OCI-LY1 (cell line): Measurements from ENCODE around the gene RAB10.
A peak's percentile ranks its signal among the peaks of the same experiment; 100 is the strongest.
"Not testable (repeated sequence)": the region's sequence is repeated elsewhere in the genome, so short reads cannot be mapped to it uniquely, and the experiment has no call there.

Source experiments
- H2AFZ ChIP-seq: fragments of 200-600 bp; sonication (generic), shearing (Covaris generic); 2 replicates; pipeline ENCODE4 v1.6.0; 2014; ENCODE audit warnings: antibody characterized with exemption, mild to moderate bottlenecking, low read length
- H3F3A ChIP-seq: fragments of 200-600 bp; sonication (generic), shearing (Covaris generic); 2 replicates; pipeline ENCODE4 v1.6.0; 2014; ENCODE audit warnings: mild to moderate bottlenecking, antibody characterized with exemption, low read length, moderate library complexity; ENCODE audit not compliant: insufficient read depth
- H3K27ac ChIP-seq: fragments of 200-600 bp; sonication (generic); 2 replicates; pipeline ENCODE4 v1.5.1; 2014; ENCODE audit warnings: low read length, mixed run types, mild to moderate bottlenecking, low read depth; ENCODE audit not compliant: poor library complexity, severe bottlenecking
- H3K27me3 ChIP-seq: fragments of 200-600 bp; sonication (generic); 2 replicates; pipeline ENCODE4 v1.6.0; 2014; ENCODE audit warnings: antibody characterized with exemption, mild to moderate bottlenecking, low read length, moderate library complexity; ENCODE audit not compliant: insufficient read depth
- H3K36me3 ChIP-seq: fragments of 200-600 bp; sonication (generic); 2 replicates; pipeline ENCODE4 v1.6.1; 2014; ENCODE audit warnings: mild to moderate bottlenecking, antibody characterized with exemption, low read length, moderate library complexity, mixed read lengths; ENCODE audit not compliant: insufficient read depth
- H3K4me1 ChIP-seq: fragments of 200-600 bp; sonication (generic); 2 replicates; pipeline ENCODE4 v1.5.1; 2014; ENCODE audit warnings: mild to moderate bottlenecking, low read length, moderate library complexity; ENCODE audit not compliant: insufficient read depth, severe bottlenecking
- H3K4me2 ChIP-seq: fragments of 200-600 bp; sonication (generic), shearing (Covaris generic); 2 replicates; pipeline ENCODE4 v1.6.1; 2014; ENCODE audit warnings: low read length
- H3K4me3 ChIP-seq: fragments of 200-600 bp; sonication (generic); 2 replicates; pipeline ENCODE4 v1.5.1; 2014; ENCODE audit warnings: low read length, low read depth, mild to moderate bottlenecking, mixed read lengths; ENCODE audit not compliant: poor library complexity, severe bottlenecking
- H3K79me2 ChIP-seq: fragments of 200-600 bp; shearing (Covaris generic); 2 replicates; pipeline ENCODE4 v1.6.1; 2016; ENCODE audit warnings: mixed run types, low read length, mixed read lengths; ENCODE audit not compliant: insufficient read depth
- H3K9ac ChIP-seq: fragments of 200-600 bp; sonication (generic), shearing (Covaris generic); 2 replicates; pipeline ENCODE4 v1.6.1; 2014; ENCODE audit warnings: mild to moderate bottlenecking, low read length, mixed read lengths
- H3K9me2 ChIP-seq: fragments of 200-600 bp; sonication (generic), shearing (Covaris generic); 2 replicates; pipeline ENCODE4 v1.6.1; 2014; ENCODE audit warnings: low read depth, mild to moderate bottlenecking, low read length, mixed read lengths
- H3K9me3 ChIP-seq: fragments of 200-600 bp; shearing (Covaris generic); 2 replicates; pipeline ENCODE4 v1.6.1; 2014; ENCODE audit warnings: low read length, mixed read lengths
- H4K20me1 ChIP-seq: fragments of 200-600 bp; sonication (generic), shearing (Covaris generic); 2 replicates; pipeline ENCODE4 v1.6.0; 2016; ENCODE audit warnings: mild to moderate bottlenecking, low read length; ENCODE audit not compliant: insufficient read depth
- CTCF ChIP-seq: fragments of 200-600 bp; sonication (generic), shearing (Covaris generic); IDR thresholded peaks from 2 replicates; pipeline ENCODE4 v1.5.1; 2017; ENCODE audit warnings: mild to moderate bottlenecking, antibody characterized with exemption, low read length, moderate library complexity, mixed read lengths
- EZH2 ChIP-seq: fragments of 200-600 bp; sonication (generic), shearing (Covaris generic); IDR thresholded peaks from 2 replicates; pipeline ENCODE4 v1.8.0; 2017; ENCODE audit warnings: borderline replicate concordance, mixed run types, mild to moderate bottlenecking, antibody characterized with exemption, low read length, moderate library complexity, mixed read lengths

The RAB10 gene

GRCh38 chr2:26024260-26024659 lies 9.6 kb upstream of the RAB10 start:
- Histone ChIP-seq H3K27ac (no peak overlapping the region), H3F3A (no peaks in the 10 kb centered on the region), H3K79me2 (no peaks in the 10 kb centered on the region)

GRCh38 chr2:26025509-26025908 lies 8.4 kb upstream of the RAB10 start:
- peaks cover 4% of the 10 kb centered on the region; the same call in 1 of the 2 replicates for H3K9me3 ChIP-seq
- no peak overlapping the region for H2AFZ ChIP-seq
- H3K36me3 ChIP-seq: no peaks in the 10 kb centered on the region
- no peaks in the 10 kb centered on the region for H3K79me2 ChIP-seq
- H3K4me1 ChIP-seq: no peaks in the 10 kb centered on the region
- H3K9me2 ChIP-seq: no peaks in the 10 kb centered on the region
- H3K27ac ChIP-seq: no peak overlapping the region
- H4K20me1 ChIP-seq: no peaks in the 10 kb centered on the region
- H3K9ac ChIP-seq: no peak overlapping the region
- no peak overlapping the region for H3K4me3 ChIP-seq
- TF ChIP-seq CTCF (no peak), EZH2 (no peak)
- H3K27me3 ChIP-seq: no peaks in the 10 kb centered on the region
- no peaks in the 10 kb centered on the region for H3F3A ChIP-seq
- H3K4me2 ChIP-seq: no peak overlapping the region

More at GRCh38 chr2:26024260-26024659, 9.6 kb upstream of the RAB10 start:
- TF ChIP-seq CTCF (no peak), EZH2 (no peak)
- Histone ChIP-seq H3K9ac (no peak overlapping the region), H3K27me3 (no peaks in the 10 kb centered on the region), H3K9me3 (peaks cover 4% of the 10 kb centered on the region; the same call in 1 of the 2 replicates), H3K4me1 (no peaks in the 10 kb centered on the region), H3K9me2 (no peaks in the 10 kb centered on the region), H3K4me3 (no peak overlapping the region), H3K4me2 (no peak overlapping the region), H3K36me3 (no peaks in the 10 kb centered on the region), H2AFZ (no peak overlapping the region), H4K20me1 (no peaks in the 10 kb centered on the region)

GRCh38 chr2:26028083-26028482 lies 5.8 kb upstream of the RAB10 start:
- peaks cover 13% of the 10 kb centered on the region for H3K4me1 ChIP-seq
- not testable (repeated sequence) for H3F3A ChIP-seq, H3K9ac ChIP-seq, H3K27me3 ChIP-seq, H3K27ac ChIP-seq, H3K9me2 ChIP-seq, H2AFZ ChIP-seq, H3K36me3 ChIP-seq, H3K4me3 ChIP-seq, H3K79me2 ChIP-seq, H3K9me3 ChIP-seq, H4K20me1 ChIP-seq, H3K4me2 ChIP-seq

- not testable (repeated sequence) for H3K9me2 ChIP-seq, H3K27me3 ChIP-seq, H3K9me3 ChIP-seq, H3K36me3 ChIP-seq, H3F3A ChIP-seq, H4K20me1 ChIP-seq
- peaks cover 35% of the 10 kb centered on the region for H3K79me2 ChIP-seq
- H3K27ac ChIP-seq: peak overlapping the region; percentile 66
- H3K4me2 ChIP-seq: peak overlapping the region; percentile 100
- H3K4me3 ChIP-seq: peak overlapping the region; percentile 99
- peak overlapping the region; percentile 6; the same call in 1 of the 2 replicates for H2AFZ ChIP-seq
- peak overlapping the region; percentile 98 for H3K9ac ChIP-seq
- H3K4me1 ChIP-seq: peaks cover 28% of the 10 kb centered on the region
Observed at GRCh38 chr2:26032586-26033269, 1.2 kb upstream of the RAB10 start.
